ENCODE data around the gene PDF.

GRCh38 chr16:69366431-69366830 lies 36.0 kb upstream of the PDF start:
- TF ChIP-seq, protein P1, sequence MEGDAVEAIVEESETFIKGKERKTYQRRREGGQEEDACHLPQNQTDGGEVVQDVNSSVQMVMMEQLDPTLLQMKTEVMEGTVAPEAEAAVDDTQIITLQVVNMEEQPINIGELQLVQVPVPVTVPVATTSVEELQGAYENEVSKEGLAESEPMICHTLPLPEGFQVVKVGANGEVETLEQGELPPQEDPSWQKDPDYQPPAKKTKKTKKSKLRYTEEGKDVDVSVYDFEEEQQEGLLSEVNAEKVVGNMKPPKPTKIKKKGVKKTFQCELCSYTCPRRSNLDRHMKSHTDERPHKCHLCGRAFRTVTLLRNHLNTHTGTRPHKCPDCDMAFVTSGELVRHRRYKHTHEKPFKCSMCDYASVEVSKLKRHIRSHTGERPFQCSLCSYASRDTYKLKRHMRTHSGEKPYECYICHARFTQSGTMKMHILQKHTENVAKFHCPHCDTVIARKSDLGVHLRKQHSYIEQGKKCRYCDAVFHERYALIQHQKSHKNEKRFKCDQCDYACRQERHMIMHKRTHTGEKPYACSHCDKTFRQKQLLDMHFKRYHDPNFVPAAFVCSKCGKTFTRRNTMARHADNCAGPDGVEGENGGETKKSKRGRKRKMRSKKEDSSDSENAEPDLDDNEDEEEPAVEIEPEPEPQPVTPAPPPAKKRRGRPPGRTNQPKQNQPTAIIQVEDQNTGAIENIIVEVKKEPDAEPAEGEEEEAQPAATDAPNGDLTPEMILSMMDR (IDR thresholded peaks at IDR 0.05), result no peak
- TF ChIP-seq POLR2AphosphoS5 (IDR thresholded peaks at IDR 0.05; ENCODE audit: insufficient read depth in 1 of 2, low read depth in 1 of 2), result no peak
- no peak for TF ChIP-seq POLR2A (IDR thresholded peaks at IDR 0.05)
